ENCODE measurements around the gene PHPT1.

DNA sequence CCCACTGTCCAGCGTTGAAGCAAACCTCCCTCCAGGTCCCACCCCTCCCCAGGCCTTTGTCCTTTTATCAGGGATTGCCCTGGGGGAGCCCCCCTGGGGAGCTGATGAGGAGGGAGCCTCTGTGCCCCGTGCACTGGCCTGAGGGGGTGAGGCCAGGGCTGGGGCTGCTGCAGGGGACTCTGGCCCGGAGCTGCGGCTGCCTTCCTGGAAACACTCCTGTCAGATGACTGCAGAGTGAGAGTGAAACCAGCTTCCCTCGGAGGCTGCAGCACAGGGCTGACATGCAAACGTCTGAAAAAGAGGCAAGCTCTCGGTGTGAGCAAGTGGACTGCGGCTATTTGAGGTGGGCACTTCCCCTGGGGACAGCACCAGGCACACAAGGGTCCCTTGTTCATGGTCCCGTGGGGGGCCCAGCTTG lies 32.5 kb downstream of the PHPT1 start:
- no peak for TF ChIP-seq CTCF (IDR thresholded peaks at IDR 0.05)
- TF ChIP-seq POLR2A (IDR thresholded peaks at IDR 0.05) = no peak
